ENCODE results near the gene RTL10. TPM values are rescaled to one million over a fixed set of nuclear protein-coding genes. Genes with fewer than 3 reads are reported as not detected.
A peak's percentile ranks its signal among the peaks of the same experiment; 100 is the strongest.

RTL10 gene
- total and polyA plus RNA-seq, 9 donors, result 7.1 to 54.3 (median 15.3) TPM

DNA sequence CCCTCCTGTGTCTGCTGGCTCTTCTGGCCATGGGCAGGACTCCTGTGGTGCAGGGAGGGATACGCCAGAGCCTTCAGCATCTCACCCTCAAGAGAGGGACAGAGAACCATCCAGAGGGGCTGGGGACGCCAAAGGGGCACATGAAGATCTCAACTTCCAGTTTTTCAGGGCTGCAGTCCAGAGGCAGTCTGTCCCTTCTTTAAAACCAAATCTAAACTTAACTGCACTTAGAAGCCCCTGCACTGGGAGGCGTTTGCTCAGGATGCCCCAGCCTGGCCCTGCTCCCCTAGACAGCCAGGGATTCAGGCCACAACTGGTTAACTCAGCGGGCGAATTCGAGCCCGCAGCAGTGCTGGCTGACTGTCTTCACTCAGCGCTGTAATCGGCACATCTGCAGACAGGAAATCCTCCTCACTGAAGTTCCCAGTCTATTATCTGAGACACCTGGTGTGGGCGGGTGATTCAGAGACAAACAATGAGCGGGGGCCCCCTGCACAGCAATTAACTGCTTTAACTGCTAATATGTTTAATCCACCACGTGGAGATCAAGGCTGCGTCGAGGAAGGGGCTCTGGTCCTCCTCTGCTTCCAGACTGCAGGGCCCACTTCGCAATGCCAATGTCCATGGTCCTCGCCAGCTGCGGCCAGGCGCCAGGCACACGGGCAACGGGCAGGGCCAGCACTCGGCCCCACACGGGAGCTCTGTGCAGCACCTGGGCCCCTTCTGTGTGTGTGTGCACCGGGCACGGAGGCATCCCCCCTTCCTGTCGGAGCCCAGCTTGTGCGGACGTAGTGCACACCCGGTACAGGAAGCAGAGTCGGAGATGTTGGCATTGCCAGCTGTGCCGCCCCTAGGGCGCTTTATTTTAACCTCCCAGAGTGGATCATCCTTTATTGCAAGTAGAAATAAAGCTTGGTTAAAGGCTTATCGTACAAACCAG is 36.9 kb upstream of the RTL10 start:
- Histone ChIP-seq H3K9me3 (no peaks in the 10 kb centered on the region), H3K27ac (peak overlapping the region in 1 of 2 donors; percentile 62), H3K36me3 (no peaks in the 10 kb centered on the region), H3K4me3 (no peak overlapping the region), H3K4me1 (ENCODE audit: insufficient read depth) (peaks cover 12% of the 10 kb centered on the region), H3K27me3 (no peaks in the 10 kb centered on the region)
- TF ChIP-seq POLR2A (IDR thresholded peaks at IDR 0.05), result no peak
- no peak for TF ChIP-seq CTCF (IDR thresholded peaks at IDR 0.05)
- TF ChIP-seq EP300 (IDR thresholded peaks at IDR 0.05), result no peak
- WGBS, 3 donors, result 17 to 27% (median 17%) methylated on average over 28 to 32 of the region's 32 CpGs
- peak in 1 of 5 donors; percentile 52 for DNase-seq
- intact Hi-C loops (cut with DNase I), result loop anchor here in 1 of 4 donors (5.0 kb wide), 1 partner anchor 39 kb away; the partner anchor contains the start of genes GNB1L and RTL10

DNA sequence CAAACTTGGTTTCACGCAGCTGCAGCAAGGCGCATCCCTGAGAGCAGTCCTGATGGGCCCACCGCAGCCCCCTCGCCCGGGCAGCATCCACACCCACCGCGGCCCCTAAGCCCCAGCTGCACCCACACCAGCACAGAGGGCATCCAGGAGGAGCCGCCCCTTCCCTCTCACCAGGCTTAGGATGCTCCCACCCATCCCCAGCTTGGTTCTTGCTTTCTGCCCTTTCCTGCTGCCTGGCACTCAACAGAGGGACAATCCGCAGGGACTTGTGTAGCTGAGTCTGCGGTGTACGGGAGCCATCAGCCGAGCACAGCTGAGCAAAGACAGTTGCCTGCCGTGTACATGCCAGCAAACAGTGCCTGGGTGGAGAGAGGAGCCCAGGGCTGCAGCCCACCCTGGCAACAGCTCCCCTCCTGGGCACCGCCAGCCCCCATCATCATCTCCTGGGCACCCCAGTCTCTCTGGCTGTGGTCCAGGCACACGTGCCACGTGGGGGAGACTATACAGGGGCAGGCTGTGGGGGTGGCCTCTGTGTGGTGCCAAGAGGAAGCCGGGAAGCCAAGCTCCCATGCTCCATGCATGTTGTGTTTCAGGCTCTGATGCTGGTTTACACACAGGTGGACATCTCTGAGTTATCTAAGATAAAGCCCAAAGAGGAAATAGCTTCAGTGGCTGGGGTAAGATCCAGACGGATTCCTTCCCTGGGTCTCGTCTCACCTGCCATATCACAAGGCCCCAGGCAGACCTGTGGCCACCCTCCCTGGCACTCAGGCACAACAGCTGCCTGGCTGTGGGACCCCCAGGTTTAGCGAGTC is 36.0 kb upstream of the RTL10 start:
- WGBS, 3 donors, result 84 to 87% (median 86%) methylated on average over 19 to 20 of the region's 20 CpGs
- Histone ChIP-seq H3K4me3 (no peak overlapping the region), H3K27ac (no peak overlapping the region), H3K27me3 (no peaks in the 10 kb centered on the region), H3K36me3 (no peaks in the 10 kb centered on the region), H3K4me1 (ENCODE audit: insufficient read depth) (peaks cover 12% of the 10 kb centered on the region), H3K9me3 (no peaks in the 10 kb centered on the region)
- intact Hi-C loops (cut with DNase I), result loop anchor here in 1 of 4 donors (5.0 kb wide), 1 partner anchor 38 kb away; the partner anchor contains the start of genes GNB1L and RTL10
- DNase-seq, result no peak
- no peak for TF ChIP-seq EP300 (IDR thresholded peaks at IDR 0.05)
- TF ChIP-seq POLR2A (IDR thresholded peaks at IDR 0.05), result no peak
- no peak for TF ChIP-seq CTCF (IDR thresholded peaks at IDR 0.05)

- TF ChIP-seq EP300 (IDR thresholded peaks at IDR 0.05) (no peak), CTCF (IDR thresholded peaks at IDR 0.05) (no peak), POLR2A (IDR thresholded peaks at IDR 0.05) (no peak)
- H3K4me1 ChIP-seq (ENCODE audit: insufficient read depth), result peaks cover 12% of the 10 kb centered on the region
- no peaks in the 10 kb centered on the region for H3K9me3 ChIP-seq
- no peak overlapping the region for H3K4me3 ChIP-seq
- H3K27me3 ChIP-seq, result no peaks in the 10 kb centered on the region
- WGBS, 3 donors, result 93 to 98% (median 94%) methylated on average over 9 of the region's 9 CpGs
- intact Hi-C loops (cut with DNase I), result loop anchor here in 1 of 4 donors (5.0 kb wide), 1 partner anchor 38 kb away; the partner anchor contains the start of genes GNB1L and RTL10
- no peaks in the 10 kb centered on the region for H3K36me3 ChIP-seq
- DNase-seq, result no peak
- H3K27ac ChIP-seq, result no peak overlapping the region
Observed at GRCh38 chr22:19889951-19890350, 35.3 kb upstream of the RTL10 start.

GRCh38 chr22:19888131-19888746 is 33.6 kb upstream of the RTL10 start:
- peaks cover 12% of the 10 kb centered on the region for H3K4me1 ChIP-seq (ENCODE audit: insufficient read depth)
- H3K27ac ChIP-seq, result no peak overlapping the region
- no peaks in the 10 kb centered on the region for H3K9me3 ChIP-seq
- TF ChIP-seq POLR2A (IDR thresholded peaks at IDR 0.05) (no peak), CTCF (IDR thresholded peaks at IDR 0.05) (no peak), EP300 (IDR thresholded peaks at IDR 0.05) (no peak)
- no peaks in the 10 kb centered on the region for H3K36me3 ChIP-seq
- H3K4me3 ChIP-seq, result no peak overlapping the region
- H3K27me3 ChIP-seq, result no peaks in the 10 kb centered on the region
- 94 to 97% (median 94%) methylated on average over 17 of the region's 17 CpGs for WGBS, 3 donors
- intact Hi-C loops (cut with DNase I), result no loop called here
- no peak for DNase-seq

Measured in ovary (tissue), 9 donors.